Calu3 (cell line): Measurements from ENCODE around the gene KCTD21. TPM values are rescaled to one million over a fixed set of nuclear protein-coding genes. Genes with fewer than 3 reads are reported as not detected.

Source experiments
- BruUV-seq: library from RNA; stranded (reverse); fragments of 400-500 nt; replicated peaks from 2 replicates; lab custom pipeline; 2021; lab: Mats Ljungman, UMichigan
- CTCF ChIA-PET: fragments of 300-600 bp; sonication (Branson Sonifier 250); formaldehyde crosslinking; loops from one replicate; lab custom pipeline; 2022; ENCODE audit warnings: antibody characterized with exemption; lab: Charles Lee
- DNase-seq: peaks from one replicate; pipeline ENCODE4 v3.0.0; 2022
- H3K27ac Mint-ChIP-seq: one replicate; pipeline ENCODE4 v1.8.0; 2022; ENCODE audit warnings: mixed read lengths; ENCODE audit not compliant: unreplicated experiment
- H3K27me3 Mint-ChIP-seq: one replicate; pipeline ENCODE4 v1.8.0; 2022; ENCODE audit warnings: mixed read lengths; ENCODE audit not compliant: unreplicated experiment
- H3K36me3 Mint-ChIP-seq: one replicate; pipeline ENCODE4 v1.8.0; 2022; ENCODE audit warnings: mild to moderate bottlenecking, moderate library complexity, mixed read lengths; ENCODE audit not compliant: insufficient read depth, unreplicated experiment
- H3K4me1 Mint-ChIP-seq: one replicate; pipeline ENCODE4 v1.8.0; 2022; ENCODE audit warnings: mild to moderate bottlenecking, low read depth, mixed read lengths; ENCODE audit not compliant: unreplicated experiment
- H3K4me3 Mint-ChIP-seq: one replicate; pipeline ENCODE4 v1.8.0; 2022; ENCODE audit warnings: mild to moderate bottlenecking, low read depth, moderate library complexity, mixed read lengths; ENCODE audit not compliant: unreplicated experiment
- H3K9me3 Mint-ChIP-seq: one replicate; pipeline ENCODE4 v1.8.0; 2022; ENCODE audit warnings: low read depth, mixed read lengths; ENCODE audit not compliant: unreplicated experiment
- CTCF ChIP-seq: fragments of 200-600 bp; IDR thresholded peaks from one replicate; pipeline ENCODE4 v1.8.0; 2022; ENCODE audit warnings: antibody characterized with exemption; ENCODE audit not compliant: unreplicated experiment
- intact Hi-C: fragments of 100-400 bp; cut with micrococcal nuclease; formaldehyde crosslinking; loops from one replicate; pipeline ENCODE4 v1.10.0; 2022; ENCODE audit not compliant: unreplicated experiment
- total RNA-seq: library from RNA; stranded (reverse); gene quantifications from 2 replicates; pipeline ENCODE4 v1.2.3, GENCODE V29; 2022

KCTD21 gene
- total RNA-seq, 1 experiment from 2014 or later = 8.5 TPM

- no peak for DNase-seq
- no peaks in the 10 kb centered on the region for H3K36me3 Mint-ChIP-seq
- H3K27ac Mint-ChIP-seq = no peak overlapping the region
- no peak overlapping the region for H3K4me3 Mint-ChIP-seq
- H3K27me3 Mint-ChIP-seq = no peaks in the 10 kb centered on the region
- intact Hi-C loops = no loop called here
- no TSS peak for BruUV-seq
- no peaks in the 10 kb centered on the region for H3K9me3 Mint-ChIP-seq
- H3K4me1 Mint-ChIP-seq = no peaks in the 10 kb centered on the region
- CTCF ChIA-PET = no interaction called here
- no peak for TF ChIP-seq CTCF
Observed at GRCh38 chr11:78171951-78172350, 16.5 kb downstream of the KCTD21 start.

- no peak for TF ChIP-seq CTCF
- Mint-ChIP-seq H3K4me3 (no peak overlapping the region), H3K27me3 (no peaks in the 10 kb centered on the region), H3K36me3 (no peaks in the 10 kb centered on the region), H3K27ac (no peak overlapping the region), H3K4me1 (no peaks in the 10 kb centered on the region), H3K9me3 (no peaks in the 10 kb centered on the region)
- no peak for DNase-seq
- CTCF ChIA-PET = no interaction called here
- BruUV-seq = no TSS peak
- intact Hi-C loops = no loop called here
Observed at GRCh38 chr11:78170874-78171549, 17.4 kb downstream of the KCTD21 start.

- Mint-ChIP-seq H3K27ac (no peak overlapping the region), H3K9me3 (no peaks in the 10 kb centered on the region), H3K4me3 (no peak overlapping the region), H3K36me3 (no peaks in the 10 kb centered on the region), H3K4me1 (no peaks in the 10 kb centered on the region), H3K27me3 (no peaks in the 10 kb centered on the region)
- intact Hi-C loops = no loop called here
- CTCF ChIA-PET = no interaction called here
- DNase-seq = no peak
- no TSS peak for BruUV-seq
- no peak for TF ChIP-seq CTCF
Observed at GRCh38 chr11:78170413-78170812, 18.0 kb downstream of the KCTD21 start.

- Mint-ChIP-seq H3K27ac (no peak overlapping the region), H3K27me3 (no peaks in the 10 kb centered on the region), H3K9me3 (no peaks in the 10 kb centered on the region), H3K36me3 (no peaks in the 10 kb centered on the region), H3K4me1 (no peaks in the 10 kb centered on the region), H3K4me3 (no peak overlapping the region)
- TF ChIP-seq CTCF = no peak
- no TSS peak for BruUV-seq
- no peak for DNase-seq
- intact Hi-C loops = no loop called here
- CTCF ChIA-PET = no interaction called here
Observed at GRCh38 chr11:78168539-78169477, 19.6 kb downstream of the KCTD21 start.
